Large intestine (tissue), 3 donors: ENCODE measurements around the gene WDR88. TPM values are rescaled to one million over a fixed set of nuclear protein-coding genes. Genes with fewer than 3 reads are reported as not detected.
"Not testable (repeated sequence)": the region's sequence is repeated elsewhere in the genome, so short reads cannot be mapped to it uniquely, and the experiment has no call there.

Source experiments
- DNase-seq, 2 donors: peaks; one replicate each; pipeline versions ENCODE4 v3.0.0 to v3.0.0-alpha.2; 2013
- H3K27ac ChIP-seq: one replicate; pipeline ENCODE4 v1.5.1; 2013; ENCODE audit warnings: low read length
- H3K27me3 ChIP-seq: 2 replicates; pipeline ENCODE4 v1.6.1; 2013; ENCODE audit warnings: low read length; ENCODE audit not compliant: control insufficient read depth, insufficient read depth
- H3K36me3 ChIP-seq: 2 replicates; pipeline ENCODE4 v1.6.1; 2013; ENCODE audit warnings: low read length; ENCODE audit not compliant: control insufficient read depth, insufficient read depth
- H3K4me1 ChIP-seq: one replicate; pipeline ENCODE4 v1.6.1; 2013; ENCODE audit warnings: low read length; ENCODE audit not compliant: control insufficient read depth, insufficient read depth
- H3K4me3 ChIP-seq: one replicate; pipeline ENCODE4 v1.5.1; 2013; ENCODE audit warnings: low read length
- H3K9me3 ChIP-seq: one replicate; pipeline ENCODE4 v1.6.1; 2013; ENCODE audit warnings: mild to moderate bottlenecking, low read depth, low read length, moderate library complexity; ENCODE audit not compliant: control insufficient read depth
- WGBS: methylation state at CpG from one replicate; pipeline ENCODE4 v1.1.5; 2013; ENCODE audit warnings: low lambda C conversion rate; ENCODE audit not compliant: insufficient coverage; 5-methylcytosine and 5-hydroxymethylcytosine counted together
- polyA plus RNA-seq: library from polyadenylated mRNA; unstranded; fragments of 120-200 nt; gene quantifications from one replicate; pipeline ENCODE4 v1.2.1, GENCODE V29; 2013

Gene WDR88
- polyA plus RNA-seq, 1 donor: 0.54 TPM

GRCh38 chr19:33204136-33204973, 72.4 kb downstream of the WDR88 start:
- no peak for DNase-seq
- H3K36me3 ChIP-seq: peaks cover 59% of the 10 kb centered on the region
- WGBS: no CpG with 5 or more reads among the region's 32 CpGs
- H3K27ac ChIP-seq: no peak overlapping the region
- peaks cover 4% of the 10 kb centered on the region for H3K4me1 ChIP-seq
- H3K4me3 ChIP-seq: no peak overlapping the region
- H3K9me3 ChIP-seq: peaks cover 3% of the 10 kb centered on the region
- no peaks in the 10 kb centered on the region for H3K27me3 ChIP-seq

GRCh38 chr19:33205110-33205509, 73.2 kb downstream of the WDR88 start:
- peaks cover 58% of the 10 kb centered on the region for H3K36me3 ChIP-seq
- WGBS: no CpG with 5 or more reads among the region's 27 CpGs
- no peak for DNase-seq
- no peak overlapping the region for H3K27ac ChIP-seq
- no peaks in the 10 kb centered on the region for H3K27me3 ChIP-seq
- H3K9me3 ChIP-seq: peaks cover 3% of the 10 kb centered on the region
- no peaks in the 10 kb centered on the region for H3K4me1 ChIP-seq
- H3K4me3 ChIP-seq: no peak overlapping the region

GRCh38 chr19:33205531-33206260, 73.8 kb downstream of the WDR88 start:
- WGBS: no CpG with 5 or more reads among the region's 64 CpGs
- Histone ChIP-seq H3K4me1 (no peaks in the 10 kb centered on the region), H3K27me3 (no peaks in the 10 kb centered on the region), H3K9me3 (peaks cover 3% of the 10 kb centered on the region), H3K36me3 (peaks cover 54% of the 10 kb centered on the region), H3K27ac (no peak overlapping the region), H3K4me3 (no peak overlapping the region)
- no peak for DNase-seq

DNA sequence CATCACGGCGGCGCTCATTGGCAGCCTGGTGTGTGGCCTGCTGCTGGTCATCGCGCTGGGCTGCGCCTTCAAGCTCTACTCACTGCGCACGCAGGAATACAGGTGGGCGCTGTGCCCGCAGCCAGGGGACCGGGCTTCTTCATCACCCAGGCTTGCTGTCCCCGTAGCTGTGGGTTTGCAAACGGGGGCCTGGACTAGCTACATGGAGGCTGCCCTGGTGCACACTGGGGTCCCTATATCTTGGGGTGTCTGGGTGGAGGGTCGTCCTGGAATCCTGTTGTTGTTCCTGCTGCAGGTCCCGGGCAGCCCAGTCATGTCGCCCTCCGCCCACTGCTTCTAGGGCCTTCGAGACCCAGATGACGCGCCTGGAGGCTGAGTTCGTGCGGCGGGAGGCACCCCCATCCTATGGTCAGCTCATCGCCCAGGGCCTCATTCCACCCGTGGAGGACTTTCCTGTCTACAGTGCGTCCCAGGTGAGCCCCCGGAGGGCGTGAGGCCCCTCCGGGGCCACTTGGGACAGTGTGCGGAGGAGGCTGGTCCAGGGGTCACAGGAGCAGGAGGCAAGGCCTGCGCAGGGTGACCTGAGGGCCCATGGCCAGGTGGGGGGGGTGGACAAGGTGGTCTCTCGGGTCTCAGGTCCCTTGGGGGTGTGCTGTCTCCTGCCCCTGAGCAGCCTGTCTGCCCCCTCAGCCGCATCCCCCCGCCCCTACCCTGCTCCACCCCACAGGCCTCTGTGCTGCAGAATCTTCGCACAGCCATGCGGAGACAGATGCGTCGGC, 74.5 kb downstream of the WDR88 start:
- no peak overlapping the region for H3K4me3 ChIP-seq
- H3K36me3 ChIP-seq: peaks cover 50% of the 10 kb centered on the region
- no peak overlapping the region for H3K27ac ChIP-seq
- H3K27me3 ChIP-seq: no peaks in the 10 kb centered on the region
- WGBS: 100% methylated on average over 2 of the region's 38 CpGs
- H3K4me1 ChIP-seq: no peaks in the 10 kb centered on the region
- peaks cover 3% of the 10 kb centered on the region for H3K9me3 ChIP-seq
- DNase-seq: no peak

DNA sequence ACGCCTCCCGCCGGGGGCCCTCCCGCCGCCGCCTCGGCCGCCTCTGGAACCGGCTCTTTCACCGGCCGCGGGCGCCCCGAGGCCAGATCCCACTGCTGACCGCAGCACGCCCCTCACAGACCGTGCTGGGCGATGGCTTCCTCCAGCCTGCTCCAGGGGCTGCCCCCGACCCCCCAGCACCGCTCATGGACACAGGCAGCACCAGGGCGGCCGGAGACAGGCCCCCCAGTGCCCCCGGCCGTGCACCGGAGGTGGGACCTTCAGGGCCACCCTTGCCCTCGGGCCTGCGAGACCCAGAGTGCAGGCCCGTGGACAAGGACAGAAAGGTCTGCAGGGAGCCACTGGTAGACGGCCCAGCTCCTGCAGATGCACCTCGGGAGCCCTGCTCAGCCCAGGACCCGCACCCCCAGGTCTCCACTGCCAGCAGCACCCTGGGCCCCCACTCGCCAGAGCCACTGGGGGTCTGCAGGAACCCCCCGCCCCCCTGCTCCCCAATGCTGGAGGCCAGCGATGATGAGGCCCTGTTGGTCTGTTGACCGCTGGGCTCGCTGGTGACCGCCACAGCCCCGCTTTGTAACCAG, 75.2 kb downstream of the WDR88 start:
- no peak for DNase-seq
- H3K4me3 ChIP-seq: no peak overlapping the region
- no peaks in the 10 kb centered on the region for H3K27me3 ChIP-seq
- no CpG with 5 or more reads among the region's 38 CpGs for WGBS
- peaks cover 47% of the 10 kb centered on the region for H3K36me3 ChIP-seq
- H3K4me1 ChIP-seq: no peaks in the 10 kb centered on the region
- H3K9me3 ChIP-seq: peaks cover 3% of the 10 kb centered on the region
- no peak overlapping the region for H3K27ac ChIP-seq

- no peaks in the 10 kb centered on the region for H3K4me1 ChIP-seq
- WGBS: no CpG with 5 or more reads among the region's 9 CpGs
- H3K27ac ChIP-seq: no peak overlapping the region
- H3K36me3 ChIP-seq: peaks cover 40% of the 10 kb centered on the region
- H3K9me3 ChIP-seq: peaks cover 3% of the 10 kb centered on the region
- DNase-seq: no peak
- H3K4me3 ChIP-seq: no peak overlapping the region
- no peaks in the 10 kb centered on the region for H3K27me3 ChIP-seq
Measured at GRCh38 chr19:33207903-33208302, 76.0 kb downstream of the WDR88 start.

GRCh38 chr19:33208371-33208895, 76.5 kb downstream of the WDR88 start:
- Histone ChIP-seq H3K9me3 (peaks cover 3% of the 10 kb centered on the region), H3K27ac (no peak overlapping the region), H3K27me3 (no peaks in the 10 kb centered on the region), H3K36me3 (peaks cover 34% of the 10 kb centered on the region), H3K4me3 (no peak overlapping the region), H3K4me1 (no peaks in the 10 kb centered on the region)
- WGBS: 83% methylated on average over 1 of the region's 11 CpGs
- DNase-seq: no peak

- H3K36me3 ChIP-seq: peaks cover 29% of the 10 kb centered on the region
- H3K4me1 ChIP-seq: no peaks in the 10 kb centered on the region
- no peak overlapping the region for H3K27ac ChIP-seq
- no peak overlapping the region for H3K4me3 ChIP-seq
- peaks cover 3% of the 10 kb centered on the region for H3K9me3 ChIP-seq
- no peak for DNase-seq
- WGBS: no CpG with 5 or more reads among the region's 24 CpGs
- H3K27me3 ChIP-seq: no peaks in the 10 kb centered on the region
Measured at GRCh38 chr19:33208904-33209849, 77.3 kb downstream of the WDR88 start.

GRCh38 chr19:33209850-33210230, 77.9 kb downstream of the WDR88 start:
- H3K36me3 ChIP-seq: peaks cover 22% of the 10 kb centered on the region
- not testable (repeated sequence) for H3K4me1 ChIP-seq, H3K9me3 ChIP-seq, H3K4me3 ChIP-seq, H3K27ac ChIP-seq, DNase-seq, H3K27me3 ChIP-seq
- WGBS: no CpG with 5 or more reads among the region's 7 CpGs
